Measurements from ENCODE around the gene MVB12A. TPM values are rescaled to one million over a fixed set of nuclear protein-coding genes. Genes with fewer than 3 reads are reported as not detected.

MVB12A gene
- total RNA-seq, 1 donor from 2014 or later, result 45.3 TPM

GRCh38 chr19:17406046-17406886 is 13.6 kb upstream of the MVB12A start:
- ATAC-seq, result peak; percentile 6 to 25
- H3K27ac ChIP-seq, result peak overlapping the region; percentile 85
- TF ChIP-seq CTCF (IDR thresholded peaks at IDR 0.05), result no peak
- peaks cover 11% of the 10 kb centered on the region for H3K36me3 ChIP-seq
- peak overlapping the region; percentile 72 for H3K4me3 ChIP-seq
- intact Hi-C loops (cut with DNase I), result no loop called here
- DNase-seq, result no peak
- peaks cover 25% of the 10 kb centered on the region for H3K4me1 ChIP-seq
- H3K9me3 ChIP-seq, result no peaks in the 10 kb centered on the region
- H3K27me3 ChIP-seq (ENCODE audit: low read depth), result no peaks in the 10 kb centered on the region

- Histone ChIP-seq H3K27me3 (ENCODE audit: low read depth) (no peaks in the 10 kb centered on the region), H3K9me3 (no peaks in the 10 kb centered on the region), H3K36me3 (peaks cover 13% of the 10 kb centered on the region), H3K4me1 (peaks cover 25% of the 10 kb centered on the region), H3K4me3 (peak overlapping the region; percentile 72), H3K27ac (peak overlapping the region; percentile 85)
- DNase-seq, result no peak
- intact Hi-C loops (cut with DNase I), result no loop called here
- ATAC-seq, result no peak
- no peak for TF ChIP-seq CTCF (IDR thresholded peaks at IDR 0.05)
Measured at GRCh38 chr19:17406887-17407196, 13.0 kb upstream of the MVB12A start.

- intact Hi-C loops (cut with DNase I), result no loop called here
- no peak for ATAC-seq
- H3K27ac ChIP-seq, result no peak overlapping the region
Measured at GRCh38 chr19:17409990-17410389, 9.9 kb upstream of the MVB12A start.

GRCh38 chr19:17411801-17412200 is 8.0 kb upstream of the MVB12A start:
- no peak overlapping the region for H3K27ac ChIP-seq

More at GRCh38 chr19:17409990-17410389, 9.9 kb upstream of the MVB12A start:
- Histone ChIP-seq H3K4me3 (no peak overlapping the region), H3K36me3 (peaks cover 21% of the 10 kb centered on the region), H3K9me3 (no peaks in the 10 kb centered on the region), H3K4me1 (peaks cover 41% of the 10 kb centered on the region), H3K27me3 (ENCODE audit: low read depth) (no peaks in the 10 kb centered on the region)
- TF ChIP-seq CTCF (IDR thresholded peaks at IDR 0.05), result no peak
- no peak for DNase-seq

DNA sequence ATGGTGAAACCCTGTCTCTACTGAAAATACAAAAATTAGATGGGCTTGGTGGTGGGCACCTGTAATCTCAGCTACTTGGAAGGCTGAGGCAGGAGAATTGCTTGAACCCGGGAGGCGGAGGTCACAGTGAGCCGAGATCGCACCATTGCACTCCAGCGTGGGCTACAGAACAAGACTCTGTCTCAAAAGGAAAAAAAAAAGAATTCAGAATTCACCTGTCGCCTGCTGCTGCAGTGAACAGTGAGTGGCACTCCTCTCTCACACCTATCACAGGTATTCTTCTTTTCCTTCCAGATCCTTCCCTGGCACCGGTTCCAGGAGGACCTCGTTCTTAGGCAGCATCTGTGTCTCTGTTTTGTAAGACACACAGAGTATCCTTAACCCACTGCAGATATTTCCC is 5.8 kb upstream of the MVB12A start:
- Histone ChIP-seq H3K9me3 (no peaks in the 10 kb centered on the region), H3K4me3 (no peak overlapping the region), H3K27ac (no peak overlapping the region), H3K27me3 (ENCODE audit: low read depth) (no peaks in the 10 kb centered on the region), H3K36me3 (peaks cover 21% of the 10 kb centered on the region), H3K4me1 (peaks cover 19% of the 10 kb centered on the region)
- ATAC-seq (no peak), DNase-seq (no peak)
- intact Hi-C loops (cut with DNase I), result no loop called here
- no peak for TF ChIP-seq CTCF (IDR thresholded peaks at IDR 0.05)

More at GRCh38 chr19:17411801-17412200, 8.0 kb upstream of the MVB12A start:
- DNase-seq (no peak), ATAC-seq (peak in 1 of 2 donors; percentile 39)
- intact Hi-C loops (cut with DNase I), result no loop called here
- Histone ChIP-seq H3K4me1 (peaks cover 29% of the 10 kb centered on the region), H3K4me3 (no peak overlapping the region), H3K9me3 (no peaks in the 10 kb centered on the region), H3K27me3 (ENCODE audit: low read depth) (no peaks in the 10 kb centered on the region), H3K36me3 (peaks cover 21% of the 10 kb centered on the region)
- TF ChIP-seq CTCF (IDR thresholded peaks at IDR 0.05), result no peak
